Liver (tissue), 3 donors: Measurements from ENCODE around the gene TTC39A.

ENCODE experiments used
- CTCF ChIP-seq: fragments of 150-350 bp; IDR thresholded peaks from 2 replicates; pipeline ENCODE4 v1.5.1; 2017; ENCODE audit warnings: improper control_type of control experiment, low read depth, low read length; ENCODE audit not compliant: missing input control
- JUND ChIP-seq, 2 donors: IDR thresholded peaks; 2 replicates each; pipeline ENCODE4 v1.6.1; 2016; ENCODE audit warnings: antibody characterized with exemption in 2 of 2
- RAD21 ChIP-seq, 2 donors: IDR thresholded peaks; 2 replicates each; pipeline ENCODE4 v1.6.1; 2016; ENCODE audit warnings: antibody characterized with exemption in 2 of 2, mild to moderate bottlenecking in 2 of 2
- YY1 ChIP-seq: IDR thresholded peaks from 2 replicates; pipeline ENCODE4 v1.6.1; 2016; ENCODE audit warnings: antibody characterized with exemption, mild to moderate bottlenecking
- donor health status: healthy.
- donor health status: healthy.

GRCh38 chr1:51324251-51325010, 5.9 kb downstream of the TTC39A start:
- TF ChIP-seq YY1 (no peak), JUND (IDR thresholded peaks at IDR 0.05) (no peak), RAD21 (IDR thresholded peaks at IDR 0.05) (no peak), CTCF (no peak)
